ENCODE results near the gene PHOSPHO2. TPM values are rescaled to one million over a fixed set of nuclear protein-coding genes. Genes with fewer than 3 reads are reported as not detected.

The PHOSPHO2 gene
- total RNA-seq, 6 experiments from 2014 or later: 1.8 to 5.6 (median 2.8) TPM

DNA sequence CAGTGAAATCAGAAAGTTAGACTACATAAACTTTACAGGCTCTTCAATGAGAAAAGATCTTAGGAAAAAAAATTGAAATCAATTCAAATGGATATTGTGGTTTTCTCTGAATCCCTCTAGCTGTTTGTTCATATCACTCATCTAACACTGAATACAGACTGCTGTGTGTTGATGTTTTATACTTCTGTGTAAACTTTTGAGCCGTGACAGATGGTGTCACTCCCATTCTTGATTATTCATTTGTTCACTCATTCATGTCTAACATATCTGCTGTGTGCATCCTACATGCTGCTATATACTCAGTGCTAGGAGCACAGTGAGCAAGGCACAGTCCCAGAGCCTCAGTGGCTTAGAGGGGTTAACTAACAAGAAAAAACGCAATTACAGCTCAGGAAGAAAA lies 52.0 kb downstream of the PHOSPHO2 start:
- Histone ChIP-seq H3K27me3 (no peaks in the 10 kb centered on the region), H3K36me3 (no peaks in the 10 kb centered on the region), H3K27ac (no peak overlapping the region), H3K9me3 (no peaks in the 10 kb centered on the region), H3K4me1 (no peaks in the 10 kb centered on the region), H3K4me3 (no peak overlapping the region)
- intact Hi-C loops (cut with DNase I): no loop called here
- no peak for TF ChIP-seq POLR2A (IDR thresholded peaks at IDR 0.05)
- no peak for TF ChIP-seq CTCF (IDR thresholded peaks at IDR 0.05)
- ATAC-seq (no peak), DNase-seq (no peak)
- 86% methylated on average over 2 of the region's 2 CpGs for WGBS (ENCODE audit: insufficient coverage, low coverage, low lambda C conversion rate, missing lambda C conversion rate)

GRCh38 chr2:169748319-169748718 lies 54.0 kb downstream of the PHOSPHO2 start:
- Histone ChIP-seq H3K27ac (no peak overlapping the region), H3K27me3 (no peaks in the 10 kb centered on the region), H3K4me3 (no peak overlapping the region), H3K4me1 (no peaks in the 10 kb centered on the region), H3K36me3 (no peaks in the 10 kb centered on the region), H3K9me3 (no peaks in the 10 kb centered on the region)
- intact Hi-C loops (cut with DNase I): no loop called here
- DNase-seq (no peak), ATAC-seq (no peak)
- WGBS (ENCODE audit: insufficient coverage, low coverage, low lambda C conversion rate, missing lambda C conversion rate): 73% methylated on average over 4 of the region's 6 CpGs
- no peak for TF ChIP-seq CTCF (IDR thresholded peaks at IDR 0.05)
- no peak for TF ChIP-seq POLR2A (IDR thresholded peaks at IDR 0.05)

Small RNA genes lying within 50 kb of the gene (small RNA-seq; reads per million reads assigned to genes)
- gene RF00432: 0 reads per million in 2 experiments

Other genes with a start within 250 kb of the PHOSPHO2 start
- 1 to 10 TPM; 1.7 to 3.5 (median 2.3) TPM for gene BBS5, start 215.0 kb upstream of the PHOSPHO2 start, total RNA-seq
- 1 to 10 TPM in 1 of 6 experiments, under 1 TPM in 5; 0.22 to 3.7 (median 0.30) TPM for gene KLHL41, start 184.8 kb upstream of the PHOSPHO2 start, total RNA-seq
- gene FASTKD1, start 120.6 kb upstream of the PHOSPHO2 start, total RNA-seq: 10 to 100 TPM; 11.6 to 21.1 (median 13.4) TPM
- 10 to 100 TPM; 15.1 to 27.7 (median 23.8) TPM for gene PPIG, start 110.1 kb upstream of the PHOSPHO2 start, total RNA-seq
- gene CFAP210, start 64 bp upstream of the PHOSPHO2 start, total RNA-seq: under 1 TPM in 1 of 6 experiments, not detected in 5; 0.86 TPM
- 1 to 10 TPM; 4.7 to 6.6 (median 6.0) TPM for gene KLHL23, start 39.4 kb downstream of the PHOSPHO2 start, total RNA-seq
- 10 to 100 TPM; 16.5 to 41.3 (median 33.2) TPM for gene SSB, start 104.4 kb downstream of the PHOSPHO2 start, total RNA-seq
- gene METTL5, start 130.4 kb downstream of the PHOSPHO2 start, total RNA-seq: 10 to 100 TPM; 18.4 to 26.7 (median 20.7) TPM
- gene UBR3, start 133.0 kb downstream of the PHOSPHO2 start, total RNA-seq: 10 to 100 TPM; 25.3 to 37.3 (median 29.9) TPM

Data from right lobe of liver (tissue), 6 donors.